Left lung (tissue), 10 donors: ENCODE results near the gene MIB1. TPM values are rescaled to one million over a fixed set of nuclear protein-coding genes. Genes with fewer than 3 reads are reported as not detected.

Experiments used
- ATAC-seq: fragments of 200-7000 bp; cut with Tn5 transposase; one replicate; pipeline ENCODE4 v1.9.1; 2020; ENCODE audit warnings: moderate library complexity
- DNase-seq, 4 donors: peaks; one replicate each; pipeline ENCODE4 v3.0.0-alpha.2; 2013 to 2020
- H3K27ac ChIP-seq, 2 donors: fragments of 200-600 bp; sonication (generic) in 1 of 2; one replicate each; pipeline versions ENCODE4 v1.5.0 to v1.8.0; 2020 to 2021
- H3K27me3 ChIP-seq, 2 donors: fragments of 200-600 bp; sonication (generic) in 1 of 2; one replicate each; pipeline versions ENCODE4 v1.5.0 to v1.8.0; 2020 to 2021
- H3K36me3 ChIP-seq, 2 donors: fragments of 200-600 bp; sonication (generic) in 1 of 2; one replicate each; pipeline versions ENCODE4 v1.5.0 to v1.8.0; 2020 to 2021
- H3K4me1 ChIP-seq, 2 donors: fragments of 200-600 bp; one replicate each; pipeline ENCODE4 v1.8.0; 2021
- H3K4me3 ChIP-seq, 2 donors: fragments of 200-600 bp; sonication (generic) in 1 of 2; one replicate each; pipeline versions ENCODE4 v1.5.0 to v1.8.0; 2020 to 2021; ENCODE audit warnings: mild to moderate bottlenecking in 1 of 2
- H3K9me3 ChIP-seq, 2 donors: fragments of 200-600 bp; sonication (generic) in 1 of 2; one replicate each; pipeline versions ENCODE4 v1.5.0 to v1.8.0; 2020 to 2021
- intact Hi-C, 2 donors: fragments of 100-400 bp; cut with DNase I; formaldehyde crosslinking; loops; one replicate each; pipeline versions ENCODE4 v1.11.2 to v1.14.2; 2022
- polyA plus RNA-seq, 6 donors: library from polyadenylated mRNA; unstranded; fragments of 120-200 nt; gene quantifications; one replicate each; pipeline ENCODE4 v1.2.1, GENCODE V29; 2013; ENCODE audit not compliant: insufficient read length in 6 of 6
- total RNA-seq, 2 donors: library from RNA; stranded (reverse); fragmentation: NEBNext Ultra II Directional; extraction: Animal tissue kit (Norgen Biotek cat#: 25700); gene quantifications; one replicate each; pipeline ENCODE4 v1.2.1, GENCODE V29; 2021
- TF ChIP-seq, protein P1 (sequence below), 2 donors: fragments of 200-600 bp; sonication (generic) in 1 of 2; IDR thresholded peaks; one replicate each; pipeline versions ENCODE4 v1.5.0 to v1.8.0; 2021; ENCODE audit warnings: antibody characterized with exemption in 2 of 2
- donor health status: DM: no; HTN: yes; CAD: no.
- donor health status: DM: no; HTN: no; CAD: no.

MIB1 gene
- total and polyA plus RNA-seq, 8 donors, result 26.3 to 64.3 (median 58.3) TPM

DNA sequence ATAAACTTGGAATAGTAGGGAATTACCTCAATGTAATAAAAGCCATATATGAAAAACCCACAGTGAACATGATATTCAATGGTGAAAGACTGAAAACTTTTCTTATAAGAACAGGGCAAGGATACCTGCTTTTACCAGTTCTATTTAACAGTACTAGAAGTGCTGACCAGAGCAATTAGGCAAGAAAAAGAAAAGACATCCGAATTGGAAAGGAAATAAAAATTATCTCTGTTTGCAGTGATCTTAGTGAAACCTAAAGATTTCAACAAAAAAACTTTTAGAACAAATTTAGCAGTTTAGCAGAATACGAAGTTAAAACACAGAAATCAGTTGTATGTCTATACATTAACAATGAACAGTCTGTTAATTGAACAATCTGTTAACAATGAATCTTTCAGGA, 69.1 kb downstream of the MIB1 start:
- no peak for DNase-seq
- Histone ChIP-seq H3K4me3 (no peak overlapping the region), H3K4me1 (no peaks in the 10 kb centered on the region), H3K27me3 (no peaks in the 10 kb centered on the region), H3K36me3 (peaks cover 0 to 24% of the 10 kb centered on the region in 2 donors), H3K9me3 (peaks cover 0 to 6% of the 10 kb centered on the region in 2 donors), H3K27ac (no peak overlapping the region)
- ATAC-seq, result no peak
- TF ChIP-seq, protein P1, sequence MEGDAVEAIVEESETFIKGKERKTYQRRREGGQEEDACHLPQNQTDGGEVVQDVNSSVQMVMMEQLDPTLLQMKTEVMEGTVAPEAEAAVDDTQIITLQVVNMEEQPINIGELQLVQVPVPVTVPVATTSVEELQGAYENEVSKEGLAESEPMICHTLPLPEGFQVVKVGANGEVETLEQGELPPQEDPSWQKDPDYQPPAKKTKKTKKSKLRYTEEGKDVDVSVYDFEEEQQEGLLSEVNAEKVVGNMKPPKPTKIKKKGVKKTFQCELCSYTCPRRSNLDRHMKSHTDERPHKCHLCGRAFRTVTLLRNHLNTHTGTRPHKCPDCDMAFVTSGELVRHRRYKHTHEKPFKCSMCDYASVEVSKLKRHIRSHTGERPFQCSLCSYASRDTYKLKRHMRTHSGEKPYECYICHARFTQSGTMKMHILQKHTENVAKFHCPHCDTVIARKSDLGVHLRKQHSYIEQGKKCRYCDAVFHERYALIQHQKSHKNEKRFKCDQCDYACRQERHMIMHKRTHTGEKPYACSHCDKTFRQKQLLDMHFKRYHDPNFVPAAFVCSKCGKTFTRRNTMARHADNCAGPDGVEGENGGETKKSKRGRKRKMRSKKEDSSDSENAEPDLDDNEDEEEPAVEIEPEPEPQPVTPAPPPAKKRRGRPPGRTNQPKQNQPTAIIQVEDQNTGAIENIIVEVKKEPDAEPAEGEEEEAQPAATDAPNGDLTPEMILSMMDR (IDR thresholded peaks at IDR 0.05), result no peak
- intact Hi-C loops, result no loop called here

DNA sequence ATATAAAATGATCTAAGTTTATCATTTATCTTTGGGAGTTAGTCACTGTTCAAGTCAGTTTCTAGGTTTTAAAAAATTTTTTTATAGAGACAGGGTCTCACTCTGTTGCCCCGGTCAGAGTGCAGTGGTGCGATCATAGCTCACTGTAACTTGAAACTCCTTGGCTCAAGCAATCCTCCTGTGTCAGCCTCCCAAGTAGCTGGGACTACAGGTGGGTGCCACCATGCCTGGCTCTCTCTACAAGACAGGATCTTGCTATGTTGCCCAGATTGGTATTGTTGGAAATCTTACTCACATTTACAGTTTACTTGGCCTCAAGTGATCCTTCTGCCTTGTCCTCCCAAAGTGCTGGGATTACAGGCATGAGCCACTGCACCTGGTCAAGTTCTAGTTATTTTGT, 74.5 kb downstream of the MIB1 start:
- H3K4me3 ChIP-seq, result no peak overlapping the region
- intact Hi-C loops, result no loop called here
- TF ChIP-seq, protein P1 (IDR thresholded peaks at IDR 0.05), result no peak
- no peaks in the 10 kb centered on the region for H3K9me3 ChIP-seq
- no peak overlapping the region for H3K27ac ChIP-seq
- no peaks in the 10 kb centered on the region for H3K4me1 ChIP-seq
- H3K36me3 ChIP-seq, result peaks cover 0 to 32% of the 10 kb centered on the region in 2 donors
- DNase-seq (no peak), ATAC-seq (no peak)
- H3K27me3 ChIP-seq, result no peaks in the 10 kb centered on the region

DNA sequence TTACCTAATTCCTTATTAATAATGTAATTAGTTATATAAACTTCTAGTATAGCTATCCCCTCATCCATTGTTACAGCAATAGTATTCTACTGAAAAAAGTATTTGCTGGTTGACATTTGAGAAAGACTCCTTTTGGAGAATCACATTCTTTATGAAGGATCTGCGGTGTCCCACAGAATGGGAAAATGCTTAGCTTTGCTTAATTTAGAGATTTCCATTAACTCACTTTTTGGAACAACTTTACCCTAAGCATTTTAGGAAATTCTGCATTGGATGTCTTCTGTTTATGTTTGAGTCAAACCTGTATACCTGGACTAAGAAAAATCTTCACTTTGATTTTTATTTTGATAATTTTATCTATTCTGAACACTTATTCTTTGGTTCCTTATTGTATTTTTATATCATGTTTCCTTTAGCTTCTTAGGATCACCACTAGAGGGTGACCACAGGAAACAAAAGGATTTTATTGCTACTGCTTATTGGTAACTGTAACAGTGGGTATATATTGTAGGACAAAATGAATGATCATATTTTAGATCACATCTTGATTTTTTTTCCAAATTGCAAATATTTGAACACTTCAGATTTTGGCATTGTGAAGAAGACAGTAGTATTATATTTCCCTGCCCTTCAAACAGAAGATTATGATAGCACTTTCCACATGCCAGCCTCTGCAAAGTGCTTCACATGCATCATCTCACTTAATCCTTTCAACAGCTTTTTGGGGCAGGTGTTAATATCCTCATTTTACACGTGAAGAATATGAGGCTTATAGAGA, 79.6 kb downstream of the MIB1 start:
- ATAC-seq (peak; percentile 56), DNase-seq (peak in 1 of 4 donors; percentile 23)
- Histone ChIP-seq H3K9me3 (no peaks in the 10 kb centered on the region), H3K4me3 (no peak overlapping the region), H3K4me1 (no peaks in the 10 kb centered on the region), H3K36me3 (peaks cover 0 to 39% of the 10 kb centered on the region in 2 donors), H3K27me3 (no peaks in the 10 kb centered on the region), H3K27ac (no peak overlapping the region)
- TF ChIP-seq, protein P1 (IDR thresholded peaks at IDR 0.05), result peak; percentile 30 to 53
- intact Hi-C loops, result no loop called here

DNA sequence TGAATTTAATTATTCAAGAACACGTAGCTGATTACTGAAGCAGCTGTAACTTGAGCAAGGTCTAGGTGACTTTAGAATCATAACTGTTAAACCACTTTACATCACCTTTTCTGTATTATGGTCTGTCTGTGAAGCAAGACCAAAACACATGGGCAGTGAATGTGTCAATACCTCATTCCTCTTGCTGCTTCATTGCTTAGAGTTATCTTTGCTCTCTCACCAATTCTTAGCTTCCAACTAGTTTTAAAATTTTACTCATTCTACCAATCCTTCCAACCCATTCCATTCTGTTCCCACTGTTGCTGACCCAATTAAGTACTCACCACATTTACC, 80.2 kb downstream of the MIB1 start:
- Histone ChIP-seq H3K9me3 (no peaks in the 10 kb centered on the region), H3K27ac (no peak overlapping the region), H3K27me3 (no peaks in the 10 kb centered on the region), H3K4me1 (no peaks in the 10 kb centered on the region), H3K36me3 (peaks cover 0 to 37% of the 10 kb centered on the region in 2 donors), H3K4me3 (no peak overlapping the region)
- ATAC-seq, result no peak
- intact Hi-C loops, result no loop called here
- TF ChIP-seq, protein P1 (IDR thresholded peaks at IDR 0.05), result no peak
- no peak for DNase-seq

DNA sequence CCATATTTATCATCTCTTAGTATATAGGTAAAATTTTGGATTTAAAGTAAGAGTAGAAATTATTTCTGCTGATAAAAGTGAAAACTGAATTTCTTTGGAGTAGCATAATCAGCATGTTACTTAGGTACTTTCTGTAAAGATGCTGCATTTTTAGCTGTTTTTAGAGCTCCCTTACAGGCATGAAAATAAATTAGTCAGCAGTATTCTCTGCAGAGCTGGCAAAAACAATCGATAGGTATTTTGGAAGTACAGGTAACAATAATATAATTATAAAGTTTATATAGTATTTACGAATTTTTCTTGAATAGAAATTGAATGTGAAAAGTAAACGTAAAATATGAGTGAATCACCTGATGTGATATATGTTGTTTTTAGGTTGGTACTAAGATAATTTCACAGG, 83.3 kb downstream of the MIB1 start:
- H3K4me1 ChIP-seq, result no peaks in the 10 kb centered on the region
- no peaks in the 10 kb centered on the region for H3K27me3 ChIP-seq
- no peak overlapping the region for H3K27ac ChIP-seq
- ATAC-seq (no peak), DNase-seq (no peak)
- no peak overlapping the region for H3K4me3 ChIP-seq
- H3K36me3 ChIP-seq, result peaks cover 0 to 13% of the 10 kb centered on the region in 2 donors
- no peaks in the 10 kb centered on the region for H3K9me3 ChIP-seq
- intact Hi-C loops, result no loop called here
- TF ChIP-seq, protein P1 (IDR thresholded peaks at IDR 0.05), result no peak
